Fibroblast of lung (primary cell): Measurements from ENCODE around the gene LUC7L.

ENCODE experiments used
- EZH2 ChIP-seq: IDR thresholded peaks from 2 replicates; pipeline ENCODE4 v1.5.1; 2012; ENCODE audit warnings: low read length, control low read depth, mild to moderate bottlenecking; ENCODE audit errors: missing control alignments
- TF ChIP-seq, protein P1 (sequence below), 2 donors: IDR thresholded peaks in 1 of 2; conservative IDR thresholded peaks in 1 of 2; 1 replicate in 1 of 2; 2 replicates in 1 of 2; pipeline ENCODE4 v1.5.1; 2011 to 2012; ENCODE audit warnings: low read length in 2 of 2, control low read depth in 1 of 2, inconsistent platforms in 1 of 2, low read depth in 1 of 2, mild to moderate bottlenecking in 1 of 2

- TF ChIP-seq, protein P1, sequence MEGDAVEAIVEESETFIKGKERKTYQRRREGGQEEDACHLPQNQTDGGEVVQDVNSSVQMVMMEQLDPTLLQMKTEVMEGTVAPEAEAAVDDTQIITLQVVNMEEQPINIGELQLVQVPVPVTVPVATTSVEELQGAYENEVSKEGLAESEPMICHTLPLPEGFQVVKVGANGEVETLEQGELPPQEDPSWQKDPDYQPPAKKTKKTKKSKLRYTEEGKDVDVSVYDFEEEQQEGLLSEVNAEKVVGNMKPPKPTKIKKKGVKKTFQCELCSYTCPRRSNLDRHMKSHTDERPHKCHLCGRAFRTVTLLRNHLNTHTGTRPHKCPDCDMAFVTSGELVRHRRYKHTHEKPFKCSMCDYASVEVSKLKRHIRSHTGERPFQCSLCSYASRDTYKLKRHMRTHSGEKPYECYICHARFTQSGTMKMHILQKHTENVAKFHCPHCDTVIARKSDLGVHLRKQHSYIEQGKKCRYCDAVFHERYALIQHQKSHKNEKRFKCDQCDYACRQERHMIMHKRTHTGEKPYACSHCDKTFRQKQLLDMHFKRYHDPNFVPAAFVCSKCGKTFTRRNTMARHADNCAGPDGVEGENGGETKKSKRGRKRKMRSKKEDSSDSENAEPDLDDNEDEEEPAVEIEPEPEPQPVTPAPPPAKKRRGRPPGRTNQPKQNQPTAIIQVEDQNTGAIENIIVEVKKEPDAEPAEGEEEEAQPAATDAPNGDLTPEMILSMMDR (conservative IDR thresholded peaks at IDR 0.05 in 1 of 2, IDR thresholded peaks at IDR 0.05 in 1 of 2; ENCODE audit: low read depth in 1 of 2, low read length in 2 of 2): no peak
- no peak for TF ChIP-seq EZH2
Measured at GRCh38 chr16:169014-169413, 60.2 kb downstream of the LUC7L start.
